A673 (cell line): ENCODE results near the gene TMEM170B. TPM values are rescaled to one million over a fixed set of nuclear protein-coding genes. Genes with fewer than 3 reads are reported as not detected.

Experiments
- BruUV-seq: library from RNA; stranded (reverse); fragments of 400-500 nt; replicated peaks from 2 replicates; lab custom pipeline; 2021; lab: Mats Ljungman, UMichigan
- CTCF ChIA-PET: fragments of 300-600 bp; sonication (Branson Sonifier 250); formaldehyde crosslinking; loops from one replicate; lab custom pipeline; 2022; ENCODE audit warnings: antibody characterized with exemption; lab: Charles Lee
- POLR2A ChIA-PET: fragments of 300-600 bp; sonication (Branson Sonifier 250); formaldehyde crosslinking; loops from one replicate; lab custom pipeline; 2022; ENCODE audit warnings: antibody characterized with exemption; ENCODE audit not compliant: low non-redundant PET; lab: Charles Lee
- DNase-seq: peaks from one replicate; pipeline ENCODE4 v3.0.0-alpha.2; 2015; ENCODE audit warnings: low spot score
- H3K27ac ChIP-seq: fragments of 200-600 bp; sonication (generic); 2 replicates; pipeline ENCODE4 v1.5.1; 2016; ENCODE audit warnings: mixed run types, low read depth, mild to moderate bottlenecking, mixed read lengths, antibody characterized with exemption, low read length; ENCODE audit not compliant: poor library complexity, severe bottlenecking
- H3K27me3 ChIP-seq: fragments of 200-600 bp; sonication (generic); replicated peaks from 2 replicates; pipeline ENCODE4 v1.6.1; 2017; ENCODE audit warnings: mixed run types, low read depth, mild to moderate bottlenecking, mixed read lengths, antibody characterized with exemption, low read length; ENCODE audit not compliant: insufficient read depth, poor library complexity
- H3K36me3 ChIP-seq: fragments of 200-600 bp; sonication (generic); 2 replicates; pipeline ENCODE4 v1.6.1; 2016; ENCODE audit warnings: mixed run types, mild to moderate bottlenecking, mixed read lengths, antibody characterized with exemption, low read length; ENCODE audit not compliant: insufficient read depth, poor library complexity, severe bottlenecking
- H3K4me1 ChIP-seq: fragments of 200-600 bp; sonication (generic); 2 replicates; pipeline ENCODE4 v1.6.1; 2017; ENCODE audit warnings: mixed run types, mild to moderate bottlenecking, mixed read lengths, antibody characterized with exemption, low read length; ENCODE audit not compliant: insufficient read depth, poor library complexity, severe bottlenecking
- H3K4me3 ChIP-seq: fragments of 200-600 bp; sonication (generic); 2 replicates; pipeline ENCODE4 v1.5.1; 2016; ENCODE audit warnings: low read depth, mixed run types, mild to moderate bottlenecking, mixed read lengths, low read length; ENCODE audit not compliant: poor library complexity, severe bottlenecking
- H3K9me3 ChIP-seq: fragments of 200-600 bp; sonication (generic); 2 replicates; pipeline ENCODE4 v1.6.1; 2016; ENCODE audit warnings: mixed run types, low read depth, mild to moderate bottlenecking, mixed read lengths, antibody characterized with exemption, low read length; ENCODE audit not compliant: poor library complexity, severe bottlenecking
- EZH2 ChIP-seq: fragments of 200-600 bp; sonication (generic); IDR thresholded peaks from 2 replicates; pipeline ENCODE4 v1.6.1; 2017; ENCODE audit warnings: borderline replicate concordance, low read depth, mild to moderate bottlenecking, mixed read lengths, antibody characterized with exemption, low read length; ENCODE audit not compliant: poor library complexity, severe bottlenecking
- intact Hi-C: fragments of 100-400 bp; cut with micrococcal nuclease; formaldehyde crosslinking; loops from one replicate; pipeline ENCODE4 v1.10.0; 2022; ENCODE audit not compliant: unreplicated experiment
- total RNA-seq: library from RNA; stranded (reverse); gene quantifications from 2 replicates; pipeline ENCODE4 v1.2.3, GENCODE V29; 2021
- TF ChIP-seq, protein P1 (sequence below): fragments of 300-800, 200-600 bp; sonication (generic); conservative IDR thresholded peaks from 2 replicates; pipeline ENCODE4 v1.5.1; 2017; ENCODE audit warnings: low read depth, mild to moderate bottlenecking, antibody characterized with exemption, low read length, moderate library complexity, mixed read lengths

The TMEM170B gene
- total RNA-seq, 1 experiment from 2014 or later = 9.5 TPM

DNA sequence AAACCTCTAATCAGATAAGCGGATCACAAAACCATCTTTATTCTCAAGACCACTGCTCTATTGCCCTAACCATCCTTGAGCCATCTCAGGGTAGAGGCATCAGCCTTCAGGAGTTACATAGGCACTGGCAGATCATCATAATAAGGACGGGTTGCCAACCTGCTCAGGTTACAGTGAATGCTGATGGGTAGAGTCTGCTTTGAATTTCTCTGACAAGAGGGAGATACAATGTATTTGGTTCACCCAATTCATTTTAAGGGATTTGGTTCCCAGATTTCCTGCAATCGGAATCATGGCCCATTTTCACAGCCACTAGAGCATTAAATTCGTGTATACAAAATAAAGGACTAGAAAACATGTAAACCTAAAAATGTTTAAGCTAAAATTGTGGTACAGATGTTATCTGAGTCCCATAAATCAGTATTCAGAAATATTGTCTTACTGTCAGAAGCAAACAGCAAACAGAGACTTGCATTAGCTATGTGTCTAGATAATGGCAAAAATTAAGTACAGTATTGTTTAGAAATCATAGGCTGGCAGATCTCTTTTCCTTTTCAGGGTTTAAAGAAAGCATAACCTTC lies 41.9 kb upstream of the TMEM170B start:
- Histone ChIP-seq H3K27ac (no peak overlapping the region), H3K9me3 (no peaks in the 10 kb centered on the region), H3K27me3 (no peaks in the 10 kb centered on the region), H3K4me1 (no peaks in the 10 kb centered on the region), H3K36me3 (no peaks in the 10 kb centered on the region), H3K4me3 (no peak overlapping the region)
- TF ChIP-seq, protein P1, sequence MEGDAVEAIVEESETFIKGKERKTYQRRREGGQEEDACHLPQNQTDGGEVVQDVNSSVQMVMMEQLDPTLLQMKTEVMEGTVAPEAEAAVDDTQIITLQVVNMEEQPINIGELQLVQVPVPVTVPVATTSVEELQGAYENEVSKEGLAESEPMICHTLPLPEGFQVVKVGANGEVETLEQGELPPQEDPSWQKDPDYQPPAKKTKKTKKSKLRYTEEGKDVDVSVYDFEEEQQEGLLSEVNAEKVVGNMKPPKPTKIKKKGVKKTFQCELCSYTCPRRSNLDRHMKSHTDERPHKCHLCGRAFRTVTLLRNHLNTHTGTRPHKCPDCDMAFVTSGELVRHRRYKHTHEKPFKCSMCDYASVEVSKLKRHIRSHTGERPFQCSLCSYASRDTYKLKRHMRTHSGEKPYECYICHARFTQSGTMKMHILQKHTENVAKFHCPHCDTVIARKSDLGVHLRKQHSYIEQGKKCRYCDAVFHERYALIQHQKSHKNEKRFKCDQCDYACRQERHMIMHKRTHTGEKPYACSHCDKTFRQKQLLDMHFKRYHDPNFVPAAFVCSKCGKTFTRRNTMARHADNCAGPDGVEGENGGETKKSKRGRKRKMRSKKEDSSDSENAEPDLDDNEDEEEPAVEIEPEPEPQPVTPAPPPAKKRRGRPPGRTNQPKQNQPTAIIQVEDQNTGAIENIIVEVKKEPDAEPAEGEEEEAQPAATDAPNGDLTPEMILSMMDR = no peak
- no peak for TF ChIP-seq EZH2
- POLR2A ChIA-PET = no interaction called here
- CTCF ChIA-PET = interaction anchor here (1.2 to 2.0 kb wide), 5 partner anchors 80 to 544 kb away, joined by 3 to 9 read pairs (median 5); no protein-coding TSS in a partner anchor
- DNase-seq = no peak
- BruUV-seq = no TSS peak
- intact Hi-C loops = loop anchor here (1.0 to 10.0 kb wide), 6 partner anchors 82 to 541 kb away; no protein-coding TSS in a partner anchor

DNA sequence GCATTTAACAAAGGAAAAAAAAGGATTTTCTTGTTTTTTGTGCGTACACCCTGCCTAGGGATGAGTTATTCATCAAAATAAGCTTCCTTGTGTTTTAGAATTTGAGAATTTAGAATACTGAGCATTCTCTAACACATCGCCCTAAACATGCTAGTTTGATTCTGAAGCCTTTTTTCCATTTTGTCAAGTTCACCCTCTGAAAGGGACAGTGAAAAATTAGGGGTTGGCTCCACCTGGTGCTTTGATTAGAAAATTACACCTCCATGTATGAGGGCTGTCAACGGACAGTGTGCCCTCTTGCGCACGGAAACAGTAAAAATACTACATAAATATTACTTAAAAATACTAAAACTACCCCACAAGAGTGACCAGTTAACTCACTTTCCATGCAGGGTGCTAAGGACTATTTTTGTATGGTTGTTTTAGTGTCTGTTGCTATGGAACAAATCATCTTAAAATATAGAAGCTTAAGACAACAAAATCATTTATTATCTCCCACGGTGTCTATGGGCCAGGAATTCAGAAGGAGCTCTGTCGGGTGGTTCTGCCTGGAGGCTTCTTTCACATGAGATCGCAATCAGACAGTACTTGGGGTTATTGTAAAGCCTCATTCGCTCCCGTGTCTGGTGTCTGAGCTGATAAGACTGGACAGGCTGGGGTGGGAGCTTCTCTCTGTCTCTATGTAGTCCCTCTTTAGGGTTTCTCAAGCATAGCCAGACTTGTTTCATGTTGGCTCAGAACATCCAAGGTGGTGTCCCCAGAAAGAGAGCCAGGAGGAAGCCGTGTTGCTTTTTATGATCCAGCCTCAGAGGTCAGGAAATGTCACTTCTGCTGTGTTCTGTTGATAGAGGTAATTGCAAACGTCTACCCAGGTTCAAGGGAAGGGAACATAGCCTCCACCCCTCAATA lies 41.1 kb upstream of the TMEM170B start:
- no peaks in the 10 kb centered on the region for H3K4me1 ChIP-seq
- POLR2A ChIA-PET = no interaction called here
- intact Hi-C loops = loop anchor here (1.0 to 10.0 kb wide), 6 partner anchors 81 to 542 kb away; no protein-coding TSS in a partner anchor
- no peaks in the 10 kb centered on the region for H3K27me3 ChIP-seq
- no TSS peak for BruUV-seq
- H3K36me3 ChIP-seq = no peaks in the 10 kb centered on the region
- TF ChIP-seq, protein P1 = peak; percentile 92
- no peak for TF ChIP-seq EZH2
- CTCF ChIA-PET = interaction anchor here (0.7 to 2.0 kb wide), 9 partner anchors 8 to 545 kb away, joined by 3 to 9 read pairs (median 4); no protein-coding TSS in a partner anchor
- H3K27ac ChIP-seq = no peak overlapping the region
- no peaks in the 10 kb centered on the region for H3K9me3 ChIP-seq
- no peak overlapping the region for H3K4me3 ChIP-seq
- DNase-seq = peak; percentile 86

DNA sequence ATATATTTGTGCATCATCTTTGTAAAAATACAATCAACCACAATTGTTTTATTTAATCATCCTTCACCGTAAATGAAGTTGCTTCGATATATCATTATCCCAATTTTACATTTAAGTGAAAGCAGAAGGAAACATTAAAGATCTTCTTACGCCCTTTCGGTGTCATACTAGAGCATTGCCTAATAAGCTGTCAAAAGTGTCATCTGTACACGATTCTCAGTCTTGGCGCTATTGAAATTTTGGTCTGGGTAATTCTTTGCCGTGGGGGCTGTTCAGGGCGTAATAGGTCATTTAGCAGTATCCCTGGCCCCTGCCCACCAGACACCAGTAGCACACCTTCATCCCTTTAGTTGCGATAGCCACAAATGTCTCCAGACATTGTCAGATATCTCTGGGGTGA lies 40.4 kb upstream of the TMEM170B start:
- BruUV-seq = no TSS peak
- Histone ChIP-seq H3K27me3 (no peaks in the 10 kb centered on the region), H3K27ac (no peak overlapping the region), H3K4me3 (no peak overlapping the region), H3K4me1 (no peaks in the 10 kb centered on the region), H3K36me3 (no peaks in the 10 kb centered on the region), H3K9me3 (no peaks in the 10 kb centered on the region)
- ChIA-PET POLR2A (no interaction called here), CTCF (interaction anchor here (0.7 to 2.0 kb wide), 8 partner anchors 9 to 543 kb away, joined by 3 to 9 read pairs (median 4); no protein-coding TSS in a partner anchor)
- DNase-seq = no peak
- intact Hi-C loops = loop anchor here (5.0 to 10.0 kb wide), 2 partner anchors 80 to 242 kb away; no protein-coding TSS in a partner anchor
- no peak for TF ChIP-seq EZH2
- TF ChIP-seq, protein P1 = no peak
